GM19324 (cell line): Measurements from ENCODE around the gene SPACA7.
"Not testable (repeated sequence)": the region's sequence is repeated elsewhere in the genome, so short reads cannot be mapped to it uniquely, and the experiment has no call there.

ENCODE experiments used
- ATAC-seq: cut with Tn5 transposase; IDR thresholded peaks from one replicate; pipeline ENCODE4 v1.9.1; 2021; ENCODE audit warnings: mild to moderate bottlenecking, moderate library complexity; ENCODE audit not compliant: unreplicated experiment, low FRiP score

Gene SPACA7

GRCh38 chr13:112416647-112417046 lies 40.5 kb downstream of the SPACA7 start:
- no peak for ATAC-seq

GRCh38 chr13:112417079-112417478 lies 40.9 kb downstream of the SPACA7 start:
- ATAC-seq = no peak

- ATAC-seq = no peak
Measured at GRCh38 chr13:112424098-112424497, 47.9 kb downstream of the SPACA7 start.

- no peak for ATAC-seq
Measured at GRCh38 chr13:112428704-112429103, 52.5 kb downstream of the SPACA7 start.

GRCh38 chr13:112431734-112432133 lies 55.6 kb downstream of the SPACA7 start:
- ATAC-seq = no peak

GRCh38 chr13:112432734-112433133 lies 56.6 kb downstream of the SPACA7 start:
- not testable (repeated sequence) for ATAC-seq

- ATAC-seq = not testable (repeated sequence)
Measured at GRCh38 chr13:112433517-112433916, 57.4 kb downstream of the SPACA7 start.

GRCh38 chr13:112434032-112434431 lies 57.9 kb downstream of the SPACA7 start:
- ATAC-seq = no peak

GRCh38 chr13:112434937-112435523 lies 58.9 kb downstream of the SPACA7 start:
- ATAC-seq = no peak

GRCh38 chr13:112435973-112436372 lies 59.8 kb downstream of the SPACA7 start:
- ATAC-seq = no peak

GRCh38 chr13:112438094-112438493 lies 61.9 kb downstream of the SPACA7 start:
- ATAC-seq = no peak

GRCh38 chr13:112438515-112438914 lies 62.4 kb downstream of the SPACA7 start:
- no peak for ATAC-seq

GRCh38 chr13:112441226-112441625 lies 65.1 kb downstream of the SPACA7 start:
- ATAC-seq = no peak

- no peak for ATAC-seq
Measured at GRCh38 chr13:112441779-112442310, 65.7 kb downstream of the SPACA7 start.

- no peak for ATAC-seq
Measured at GRCh38 chr13:112442483-112443090, 66.4 kb downstream of the SPACA7 start.

GRCh38 chr13:112443191-112443994 lies 67.2 kb downstream of the SPACA7 start:
- ATAC-seq = no peak

GRCh38 chr13:112443995-112444311 lies 67.8 kb downstream of the SPACA7 start:
- ATAC-seq = no peak

- no peak for ATAC-seq
Measured at GRCh38 chr13:112444416-112445399, 68.6 kb downstream of the SPACA7 start.

GRCh38 chr13:112445411-112446271 lies 69.5 kb downstream of the SPACA7 start:
- ATAC-seq = no peak
